Liver (tissue), 9 donors: ENCODE data around the gene CD82. TPM values are rescaled to one million over a fixed set of nuclear protein-coding genes. Genes with fewer than 3 reads are reported as not detected.

Experiments used
- DNase-seq: peaks from one replicate; pipeline ENCODE4 v3.0.0-alpha.2; 2017; ENCODE audit warnings: low spot score
- H3K27ac ChIP-seq, 2 donors: one replicate each; pipeline ENCODE4 v1.7.0; 2013; ENCODE audit warnings: inconsistent platforms in 2 of 2, low read length in 2 of 2, control low read depth in 1 of 2, low read depth in 1 of 2, mild to moderate bottlenecking in 1 of 2
- H3K27me3 ChIP-seq, 4 donors: one replicate each; pipeline versions ENCODE4 v1.6.1 to v1.7.0; 2013; ENCODE audit warnings: low read length in 3 of 4, inconsistent platforms in 1 of 4, mild to moderate bottlenecking in 1 of 4, moderate library complexity in 1 of 4; ENCODE audit not compliant: control insufficient read depth in 4 of 4, insufficient read depth in 4 of 4
- H3K36me3 ChIP-seq, 4 donors: one replicate each; pipeline versions ENCODE4 v1.6.1 to v1.7.0; 2013; ENCODE audit warnings: low read length in 3 of 4, mild to moderate bottlenecking in 3 of 4, low read depth in 1 of 4, moderate library complexity in 1 of 4; ENCODE audit not compliant: control insufficient read depth in 4 of 4, insufficient read depth in 3 of 4
- H3K4me1 ChIP-seq, 4 donors: one replicate each; pipeline versions ENCODE4 v1.6.1 to v1.7.0; 2013; ENCODE audit warnings: low read length in 3 of 4, mild to moderate bottlenecking in 3 of 4, moderate library complexity in 1 of 4; ENCODE audit not compliant: control insufficient read depth in 4 of 4, insufficient read depth in 4 of 4
- H3K4me3 ChIP-seq, 3 donors: one replicate each; pipeline versions ENCODE4 v1.6.1 to v1.7.0; 2013; ENCODE audit warnings: low read length in 3 of 3, control low read depth in 1 of 3, low read depth in 1 of 3, mild to moderate bottlenecking in 1 of 3
- H3K9ac ChIP-seq, 2 donors: one replicate each; pipeline ENCODE4 v1.7.0; 2013; ENCODE audit warnings: low read length in 2 of 2, mild to moderate bottlenecking in 2 of 2, moderate library complexity in 2 of 2, control low read depth in 1 of 2, low read depth in 1 of 2
- H3K9me3 ChIP-seq, 4 donors: one replicate each; pipeline versions ENCODE4 v1.6.1 to v1.7.0; 2013; ENCODE audit warnings: low read length in 3 of 4; ENCODE audit not compliant: control insufficient read depth in 4 of 4
- ATF3 ChIP-seq: IDR thresholded peaks from 2 replicates; pipeline ENCODE4 v1.6.1; 2016; ENCODE audit warnings: antibody characterized with exemption
- CTCF ChIP-seq: fragments of 150-350 bp; IDR thresholded peaks from 2 replicates; pipeline ENCODE4 v1.5.1; 2017; ENCODE audit warnings: improper control_type of control experiment, low read depth, low read length; ENCODE audit not compliant: missing input control
- EGR1 ChIP-seq, 2 donors: IDR thresholded peaks; 2 replicates each; pipeline ENCODE4 v1.6.1; 2016 to 2018; ENCODE audit warnings: antibody characterized with exemption in 2 of 2, low read depth in 2 of 2
- FOXA1 ChIP-seq: IDR thresholded peaks from 2 replicates; pipeline ENCODE4 v1.6.1; 2016; ENCODE audit warnings: antibody characterized with exemption
- FOXA2 ChIP-seq: IDR thresholded peaks from 2 replicates; pipeline ENCODE4 v1.6.1; 2016; ENCODE audit warnings: antibody characterized with exemption
- GABPA ChIP-seq, 2 donors: IDR thresholded peaks in 1 of 2; conservative IDR thresholded peaks in 1 of 2; 2 replicates each; pipeline ENCODE4 v1.6.1; 2016; ENCODE audit warnings: antibody characterized with exemption in 2 of 2, mild to moderate bottlenecking in 1 of 2, moderate library complexity in 1 of 2
- HNF4A ChIP-seq, 2 donors: conservative IDR thresholded peaks; 2 replicates each; pipeline ENCODE4 v1.6.1; 2016; ENCODE audit warnings: antibody characterized with exemption in 2 of 2, mild to moderate bottlenecking in 2 of 2
- HNF4G ChIP-seq: IDR thresholded peaks from 2 replicates; pipeline ENCODE4 v1.6.1; 2016; ENCODE audit warnings: antibody characterized with exemption
- JUND ChIP-seq, 2 donors: IDR thresholded peaks; 2 replicates each; pipeline ENCODE4 v1.6.1; 2016; ENCODE audit warnings: antibody characterized with exemption in 2 of 2
- MAX ChIP-seq: IDR thresholded peaks from 2 replicates; pipeline ENCODE4 v1.6.1; 2016; ENCODE audit warnings: antibody characterized with exemption
- NR2F2 ChIP-seq: IDR thresholded peaks from 2 replicates; pipeline ENCODE4 v1.6.1; 2016; ENCODE audit warnings: antibody characterized with exemption
- RAD21 ChIP-seq, 2 donors: IDR thresholded peaks; 2 replicates each; pipeline ENCODE4 v1.6.1; 2016; ENCODE audit warnings: antibody characterized with exemption in 2 of 2, mild to moderate bottlenecking in 2 of 2
- REST ChIP-seq: IDR thresholded peaks from 2 replicates; pipeline ENCODE4 v1.6.1; 2016; ENCODE audit warnings: antibody characterized with exemption, mild to moderate bottlenecking
- RXRA ChIP-seq, 2 donors: IDR thresholded peaks; 2 replicates each; pipeline ENCODE4 v1.6.1; 2017 to 2018; ENCODE audit warnings: antibody characterized with exemption in 2 of 2, mild to moderate bottlenecking in 1 of 2
- SP1 ChIP-seq: IDR thresholded peaks from 2 replicates; pipeline ENCODE4 v1.6.1; 2018; ENCODE audit warnings: antibody characterized with exemption, mild to moderate bottlenecking
- ZBTB33 ChIP-seq: IDR thresholded peaks from 2 replicates; pipeline ENCODE4 v1.6.1; 2016; ENCODE audit warnings: antibody characterized with exemption
- WGBS: extraction: QIAGEN DNeasy Blood & Tissue Kit; methylation state at CpG from one replicate; pipeline ENCODE4 v1.1.7; 2013; 5-methylcytosine and 5-hydroxymethylcytosine counted together
- polyA plus RNA-seq, 2 donors: library from polyadenylated mRNA; stranded (reverse) in 1 of 2; unstranded in 1 of 2; fragments of 200-250 nt in 1 of 2; fragments of >200 nt in 1 of 2; fragmentation: Nextera tagmentation in 1 of 2; extraction: Ambion mirVana in 1 of 2; gene quantifications; one replicate each; pipeline versions ENCODE4 v1.2.1 to v1.2.3, GENCODE V29; 2013 to 2015
- total RNA-seq, 2 donors: library from RNA; depleted of rRNA; stranded (reverse); fragments of >200 nt; gene quantifications; one replicate each; pipeline ENCODE4 v1.2.3, GENCODE V29; 2014
- donor health status: healthy.
- donor health status: healthy.
- donor health status: healthy.
- donor health status: healthy.
- donor health status: healthy.

The CD82 gene
- total and polyA plus RNA-seq, 4 donors = 27.4 to 82.6 (median 47.8) TPM

GRCh38 chr11:44535191-44535980 is 30.1 kb upstream of the CD82 start:
- H3K4me3 ChIP-seq = no peak overlapping the region
- no peak for DNase-seq
- H3K36me3 ChIP-seq = no peaks in the 10 kb centered on the region
- WGBS = 68% methylated on average over 16 of the region's 16 CpGs
- H3K9ac ChIP-seq = no peak overlapping the region
- no peaks in the 10 kb centered on the region for H3K9me3 ChIP-seq
- H3K27me3 ChIP-seq = no peaks in the 10 kb centered on the region
- no peak overlapping the region for H3K27ac ChIP-seq
- TF ChIP-seq CTCF = no peak
- TF ChIP-seq REST = no peak
- TF ChIP-seq HNF4G = no peak
- TF ChIP-seq FOXA1 = no peak
- no peak for TF ChIP-seq FOXA2
- no peak for TF ChIP-seq SP1
- TF ChIP-seq RXRA (IDR thresholded peaks at IDR 0.05) = no peak
- no peak for TF ChIP-seq ATF3
- no peak for TF ChIP-seq EGR1 (IDR thresholded peaks at IDR 0.05; ENCODE audit: low read depth in 2 of 2)
- no peak for TF ChIP-seq GABPA (IDR thresholded peaks at IDR 0.05 in 1 of 2, conservative IDR thresholded peaks at IDR 0.05 in 1 of 2)
- peaks cover 0 to 3% (median 0%) of the 10 kb centered on the region in 4 donors for H3K4me1 ChIP-seq

GRCh38 chr11:44536788-44537516 is 28.5 kb upstream of the CD82 start:
- no peak overlapping the region for H3K4me3 ChIP-seq
- no peak for DNase-seq
- H3K27me3 ChIP-seq = no peaks in the 10 kb centered on the region
- no peaks in the 10 kb centered on the region for H3K36me3 ChIP-seq
- no peak overlapping the region for H3K9ac ChIP-seq
- H3K4me1 ChIP-seq = peaks cover 0 to 3% (median 0%) of the 10 kb centered on the region in 4 donors
- H3K9me3 ChIP-seq = no peaks in the 10 kb centered on the region
- H3K27ac ChIP-seq = no peak overlapping the region
- 84% methylated on average over 20 of the region's 20 CpGs for WGBS
- TF ChIP-seq CTCF = no peak
- TF ChIP-seq JUND (IDR thresholded peaks at IDR 0.05) = no peak
- TF ChIP-seq EGR1 (IDR thresholded peaks at IDR 0.05; ENCODE audit: low read depth in 2 of 2) = no peak
- no peak for TF ChIP-seq HNF4A (conservative IDR thresholded peaks at IDR 0.05)
- TF ChIP-seq RXRA (IDR thresholded peaks at IDR 0.05) = no peak
- no peak for TF ChIP-seq FOXA1
- TF ChIP-seq RAD21 (IDR thresholded peaks at IDR 0.05) = no peak
- TF ChIP-seq MAX = no peak
- no peak for TF ChIP-seq ZBTB33
- no peak for TF ChIP-seq ATF3
- TF ChIP-seq GABPA (IDR thresholded peaks at IDR 0.05 in 1 of 2, conservative IDR thresholded peaks at IDR 0.05 in 1 of 2) = no peak
- no peak for TF ChIP-seq HNF4G
- TF ChIP-seq NR2F2 = no peak
